K562 (cell line): ENCODE data around the gene PPP1CA. TPM values are rescaled to one million over a fixed set of nuclear protein-coding genes. Genes with fewer than 3 reads are reported as not detected.

Experiments used
- CCAR2 ChIP-seq: fragments of 200-400 bp; formaldehyde crosslinking; IDR thresholded peaks from 2 replicates; pipeline ENCODE4 v1.6.1; 2017; ENCODE audit warnings: mild to moderate bottlenecking, low read depth, low read length
- EP300 ChIP-seq: IDR thresholded peaks from 2 replicates; pipeline ENCODE4 v1.6.1; 2012; ENCODE audit warnings: low read length, improper control_type of control experiment
- GATA2 ChIP-seq: sonication (generic); formaldehyde crosslinking; IDR thresholded peaks from 2 replicates; pipeline ENCODE4 v1.4.0; 2020; ENCODE audit warnings: mild to moderate bottlenecking, missing genetic modification reagents
- HDGF ChIP-seq: fragments of 450-650 bp; IDR thresholded peaks from 2 replicates; pipeline ENCODE4 v1.6.1; 2016
- MIER1 ChIP-seq: fragments of 450-650 bp; IDR thresholded peaks from 2 replicates; pipeline ENCODE4 v1.6.1; 2016; ENCODE audit warnings: antibody characterized with exemption, mild to moderate bottlenecking, low read depth
- MYNN ChIP-seq, 2 experiments: sonication (generic); formaldehyde crosslinking in 1 of 2; IDR thresholded peaks; 2 replicates each; pipeline versions ENCODE4 v1.5.0 to v1.6.1; 2016 to 2020; ENCODE audit warnings: antibody characterized with exemption in 1 of 2, missing genetic modification reagents in 1 of 2
- NBN ChIP-seq: fragments of 450-650 bp; IDR thresholded peaks from 2 replicates; pipeline ENCODE4 v1.6.1; 2016; ENCODE audit warnings: low read depth, mild to moderate bottlenecking
- RREB1 ChIP-seq: fragments of 250-450 bp; sonication (Bioruptor Pico); IDR thresholded peaks from 2 replicates; pipeline ENCODE4 v1.4.0; 2020
- TEAD1 ChIP-seq, 2 experiments: fragments of 450-650 bp in 1 of 2; sonication (generic) in 1 of 2; formaldehyde crosslinking; IDR thresholded peaks; 2 replicates each; pipeline versions ENCODE4 v1.4.0 to v1.8.0; 2020 to 2022; ENCODE audit warnings: mild to moderate bottlenecking in 2 of 2, missing genetic modification reagents in 1 of 2
- TFAP4 ChIP-seq: sonication (generic); formaldehyde crosslinking; IDR thresholded peaks from 2 replicates; pipeline ENCODE4 v1.8.0; 2022; ENCODE audit warnings: missing genetic modification reagents, mild to moderate bottlenecking, moderate library complexity, borderline replicate concordance
- ZNF318 ChIP-seq, 2 experiments: fragments of 450-650 bp; IDR thresholded peaks; 2 replicates each; pipeline ENCODE4 v1.6.1; 2016; ENCODE audit warnings: mild to moderate bottlenecking in 2 of 2, borderline replicate concordance in 1 of 2, low read depth in 1 of 2, moderate library complexity in 1 of 2
- polyA plus RNA-seq, 8 experiments: library from polyadenylated mRNA; depleted of rRNA in 4 of 8; stranded (reverse) in 5 of 8; unstranded in 3 of 8; fragments of >200 nt; fragmentation: Nextera tagmentation in 2 of 8; fragmentation: Illumina TruSeq in 1 of 8; extraction: Ambion mirVana in 2 of 8; extraction: Trizol in 1 of 8; gene quantifications; 2 replicates each; pipeline versions ENCODE4 v1.2.1 to v1.2.3, GENCODE V29; 2011 to 2014; ENCODE audit warnings: inconsistent platforms in 1 of 8, missing spikeins in 1 of 8
- total RNA-seq, 7 experiments: library from RNA; depleted of rRNA in 6 of 7; stranded (reverse); fragments of >200 nt in 6 of 7; fragmentation: Illumina TruSeq in 2 of 7; extraction: Trizol in 2 of 7; gene quantifications; 2 replicates each; pipeline versions ENCODE4 v1.2.1 to v1.2.3, GENCODE V29; 2011 to 2021; ENCODE audit warnings: low replicate concordance in 1 of 7

The PPP1CA gene
- total and polyA plus RNA-seq, 9 of the 15 experiments (the other 6 are each of a cell fraction or from before 2014, with no cell fraction given): 18.2 to 242 (median 188) TPM

- TF ChIP-seq MYNN (IDR thresholded peaks at IDR 0.05): peak; percentile 73; the same call in 1 of the 2 replicates
- TF ChIP-seq MYNN (CRISPR knock-in tag; IDR thresholded peaks at IDR 0.05): no peak
- peak; percentile 28; the same call in 1 of the 2 replicates for TF ChIP-seq EP300
- peak; percentile 78 for TF ChIP-seq TFAP4 (CRISPR knock-in tag)
- peak; percentile 88 for TF ChIP-seq HDGF
- TF ChIP-seq TEAD1 (CRISPR knock-in tag; IDR thresholded peaks at IDR 0.05): 0 out of 4 replicates have a peak, but pooled peaks of 1 of the 2 experiments have one; percentile 48
- TF ChIP-seq RREB1 (CRISPR knock-in tag): 0 out of 2 replicates have a peak, but pooled peaks have one; percentile 17
- 0 out of 2 replicates have a peak, but pooled peaks have one; percentile 35 for TF ChIP-seq NBN
- peak; percentile 18; the same call in 1 of the 2 replicates for TF ChIP-seq GATA2 (CRISPR knock-in tag)
- TF ChIP-seq CCAR2: no peak
- TF ChIP-seq MIER1: no peak
- TF ChIP-seq ZNF318 (IDR thresholded peaks at IDR 0.05; ENCODE audit: borderline replicate concordance in 1 of 2, low read depth in 1 of 2): no peak
Observed at GRCh38 chr11:67382276-67383136, 19.2 kb downstream of the PPP1CA start (continued).
